Panc1 (cell line): Measurements from ENCODE around the gene SPATA20.
A peak's percentile ranks its signal among the peaks of the same experiment; 100 is the strongest.

Source experiments
- CTCF ChIP-seq: fragments of 450-650 bp; IDR thresholded peaks from 2 replicates; pipeline ENCODE4 v1.5.1; 2017; ENCODE audit warnings: mild to moderate bottlenecking
- POLR2AphosphoS5 ChIP-seq: IDR thresholded peaks from 2 replicates; pipeline ENCODE4 v1.6.1; 2012; ENCODE audit warnings: mild to moderate bottlenecking, low read depth, low read length, moderate library complexity
- REST ChIP-seq, 2 experiments: IDR thresholded peaks; 2 replicates each; pipeline ENCODE4 v1.6.1; 2011 to 2012; ENCODE audit warnings: low read depth in 2 of 2, control low read depth in 1 of 2, low read length in 1 of 2, mild to moderate bottlenecking in 1 of 2, moderate library complexity in 1 of 2; ENCODE audit not compliant: insufficient read depth in 1 of 2
- TCF7L2 ChIP-seq: IDR thresholded peaks from 2 replicates; pipeline ENCODE4 v1.6.1; 2011; ENCODE audit warnings: mild to moderate bottlenecking, low read depth, low read length, inconsistent platforms

- TF ChIP-seq POLR2AphosphoS5 = no peak; the same call in 1 of the 2 replicates
- no peak; the same call in 1 of the 2 replicates for TF ChIP-seq CTCF
- TF ChIP-seq REST (IDR thresholded peaks at IDR 0.05; ENCODE audit: insufficient read depth in 1 of 2, low read depth in 2 of 2, low read length in 1 of 2) = 0 out of 4 replicates have a peak, but pooled peaks of 1 of the 2 experiments have one; percentile 10
- TF ChIP-seq TCF7L2 = no peak
Measured at GRCh38 chr17:50541716-50542688, 5.0 kb upstream of the SPATA20 start.
